HG02642 (cell line): ENCODE data around the gene CLK3.

ENCODE experiments used
- ATAC-seq: cut with Tn5 transposase; IDR thresholded peaks from one replicate; pipeline ENCODE4 v1.9.1; 2021; ENCODE audit warnings: mild to moderate bottlenecking; ENCODE audit not compliant: unreplicated experiment, poor library complexity

CLK3 gene

GRCh38 chr15:74667975-74668374 is 52.3 kb downstream of the CLK3 start:
- ATAC-seq: no peak

- no peak for ATAC-seq
Measured at GRCh38 chr15:74669627-74670026, 54.0 kb downstream of the CLK3 start.

- no peak for ATAC-seq
Measured at GRCh38 chr15:74674161-74674560, 58.5 kb downstream of the CLK3 start.

GRCh38 chr15:74676801-74677200 is 61.2 kb downstream of the CLK3 start:
- no peak for ATAC-seq
